HCT116 (cell line): Measurements from ENCODE around the gene PTPN23. TPM values are rescaled to one million over a fixed set of nuclear protein-coding genes. Genes with fewer than 3 reads are reported as not detected.

Source experiments
- ATAC-seq: fragments of 200-7000 bp; cut with Tn5 transposase; 2 replicates; pipeline ENCODE4 v1.9.1; 2020; ENCODE audit warnings: mild to moderate bottlenecking, moderate library complexity
- BruUV-seq: library from RNA; stranded (reverse); fragments of 400-500 nt; replicated peaks from 2 replicates; lab custom pipeline; 2021; lab: Mats Ljungman, UMichigan
- CTCF ChIA-PET: fragments of 300-600 bp; sonication (Branson Sonifier 250); formaldehyde crosslinking; loops from one replicate; lab custom pipeline; 2021; ENCODE audit warnings: antibody characterized with exemption; lab: Charles Lee
- POLR2A ChIA-PET: fragments of 300-600, 350-600 bp; sonication (Branson Sonifier 250); formaldehyde crosslinking; loops from one replicate; lab custom pipeline; 2021; ENCODE audit warnings: antibody characterized with exemption; lab: Charles Lee
- RAD21 ChIA-PET, 2 experiments: fragments of 300-600 bp; sonication (Branson Sonifier 250); formaldehyde crosslinking; loops; one replicate each; lab custom pipeline; 2023; ENCODE audit warnings: low total read pairs in 2 of 2; ENCODE audit not compliant: uncharacterized antibody in 2 of 2, unreplicated experiment in 2 of 2, low non-redundant PET in 1 of 2; lab: Charles Lee
- DNase-seq: peaks from one replicate; pipeline ENCODE4 v3.0.0-alpha.2; 2010; ENCODE audit warnings: low read depth, low spot score
- H2AFZ ChIP-seq: fragments of 200-600 bp; shearing (Covaris generic), sonication (generic); 2 replicates; pipeline ENCODE4 v1.6.1; 2017; ENCODE audit warnings: low read depth, mixed run types, mixed read lengths, antibody characterized with exemption, low read length; ENCODE audit not compliant: poor library complexity, severe bottlenecking
- H3K27ac ChIP-seq: 2 replicates; pipeline ENCODE4 v1.5.1; 2012; ENCODE audit warnings: low read depth, low read length
- H3K27me3 ChIP-seq: fragments of 200-600 bp; sonication (generic); 2 replicates; pipeline ENCODE4 v1.6.1; 2016; ENCODE audit warnings: mixed run types, low read length, mixed read lengths; ENCODE audit not compliant: insufficient read depth
- H3K36me3 ChIP-seq, 2 experiments: fragments of 200-500 bp in 1 of 2; fragments of 200-600 bp in 1 of 2; sonication (Bioruptor generic) in 1 of 2; sonication (generic) in 1 of 2; 2 replicates each; pipeline versions ENCODE4 v1.5.1 to v1.6.1; 2014 to 2016; ENCODE audit warnings: low read length in 2 of 2, inconsistent platforms in 1 of 2, mixed read lengths in 1 of 2, mixed run types in 1 of 2; ENCODE audit not compliant: insufficient read depth in 2 of 2, control insufficient read depth in 1 of 2
- H3K4me1 ChIP-seq, 2 experiments: fragments of 200-600 bp in 1 of 2; sonication (generic) in 1 of 2; 2 replicates each; pipeline versions ENCODE4 v1.5.1 to v1.6.1; 2012 to 2017; ENCODE audit warnings: low read length in 2 of 2, inconsistent platforms in 1 of 2, mild to moderate bottlenecking in 1 of 2, mixed read lengths in 1 of 2, mixed run types in 1 of 2, moderate library complexity in 1 of 2; ENCODE audit not compliant: insufficient read depth in 2 of 2, control insufficient read depth in 1 of 2
- H3K4me2 ChIP-seq: fragments of 200-600 bp; sonication (generic); 2 replicates; pipeline ENCODE4 v1.6.1; 2017; ENCODE audit warnings: mixed run types, low read length, mixed read lengths
- H3K4me3 ChIP-seq, 2 experiments: fragments of 200-600 bp in 1 of 2; sonication (generic) in 1 of 2; replicated peaks in 1 of 2; 2 replicates each; pipeline ENCODE4 v1.5.1; 2011 to 2016; ENCODE audit warnings: low read length in 2 of 2, control low read depth in 1 of 2, low read depth in 1 of 2, mild to moderate bottlenecking in 1 of 2, mixed read lengths in 1 of 2, mixed run types in 1 of 2
- H3K79me2 ChIP-seq: fragments of 200-600 bp; sonication (generic); 2 replicates; pipeline ENCODE4 v1.6.1; 2017; ENCODE audit warnings: mild to moderate bottlenecking, mixed run types, low read length, moderate library complexity, mixed read lengths; ENCODE audit not compliant: insufficient read depth
- H3K9ac ChIP-seq: fragments of 200-600 bp; sonication (generic); 2 replicates; pipeline ENCODE4 v1.6.1; 2016; ENCODE audit warnings: low read length, mixed read lengths
- H3K9me2 ChIP-seq: fragments of 200-600 bp; sonication (generic), shearing (Covaris generic); 2 replicates; pipeline ENCODE4 v1.6.1; 2017; ENCODE audit warnings: mixed run types, mild to moderate bottlenecking, moderate library complexity; ENCODE audit not compliant: insufficient read depth
- H3K9me3 ChIP-seq, 2 experiments: fragments of 200-500 bp in 1 of 2; fragments of 200-600 bp in 1 of 2; sonication (Bioruptor generic) in 1 of 2; sonication (generic) in 1 of 2; 2 replicates each; pipeline ENCODE4 v1.6.1; 2014 to 2017; ENCODE audit warnings: low read length in 2 of 2, mixed read lengths in 2 of 2, inconsistent platforms in 1 of 2, low read depth in 1 of 2, mild to moderate bottlenecking in 1 of 2, mixed run types in 1 of 2, moderate library complexity in 1 of 2; ENCODE audit not compliant: control insufficient read depth in 1 of 2, insufficient read depth in 1 of 2
- H4K20me1 ChIP-seq: fragments of 200-600 bp; sonication (generic), shearing (Covaris generic); 2 replicates; pipeline ENCODE4 v1.6.1; 2017; ENCODE audit warnings: mixed run types, mild to moderate bottlenecking, moderate library complexity; ENCODE audit not compliant: insufficient read depth
- CBX3 ChIP-seq: IDR thresholded peaks from 2 replicates; pipeline ENCODE4 v1.6.1; 2012; ENCODE audit warnings: low read depth
- POLR2A ChIP-seq: IDR thresholded peaks from 2 replicates; pipeline ENCODE4 v1.7.0; 2011; ENCODE audit warnings: borderline replicate concordance; ENCODE audit not compliant: insufficient read depth, insufficient read length; ENCODE audit errors: extremely low read depth
- POLR2AphosphoS5 ChIP-seq: IDR thresholded peaks from 2 replicates; pipeline ENCODE4 v1.6.1; 2011; ENCODE audit warnings: mild to moderate bottlenecking, low read depth, low read length, moderate library complexity
- RAD21 ChIP-seq: IDR thresholded peaks from 2 replicates; pipeline ENCODE4 v1.6.1; 2012; ENCODE audit warnings: low read depth, mild to moderate bottlenecking
- SP1 ChIP-seq: IDR thresholded peaks from 2 replicates; pipeline ENCODE4 v1.6.1; 2012; ENCODE audit warnings: low read depth
- TCF7L2 ChIP-seq: IDR thresholded peaks from 2 replicates; pipeline ENCODE4 v1.7.0; 2011; ENCODE audit warnings: borderline replicate concordance, inconsistent platforms; ENCODE audit not compliant: insufficient read depth, insufficient read length; ENCODE audit errors: extremely low read depth
- YY1 ChIP-seq: IDR thresholded peaks from 2 replicates; pipeline ENCODE4 v1.6.1; 2011; ENCODE audit warnings: low read length, low read depth, moderate library complexity, mild to moderate bottlenecking; ENCODE audit not compliant: insufficient replicate concordance; ENCODE audit errors: extremely low read depth
- ZFX ChIP-seq: fragments of 450-650 bp; IDR thresholded peaks from 2 replicates; pipeline ENCODE4 v1.6.1; 2017
- intact Hi-C: fragments of 100-400 bp; cut with micrococcal nuclease; formaldehyde crosslinking; loops from 2 replicates; pipeline ENCODE4 v1.10.0; 2022
- total RNA-seq: library from RNA; stranded (reverse); gene quantifications from one replicate; pipeline ENCODE4 v1.2.1, GENCODE V29; 2021; ENCODE audit not compliant: unreplicated experiment
- TF ChIP-seq, protein P1 (sequence below), 3 experiments: fragments of 200-600 bp in 1 of 3; sonication (generic) in 1 of 3; IDR thresholded peaks in 2 of 3; conservative IDR thresholded peaks in 1 of 3; 2 replicates each; pipeline ENCODE4 v1.5.1; 2012 to 2017; ENCODE audit warnings: low read depth in 2 of 3, low read length in 2 of 3, antibody characterized with exemption in 1 of 3, borderline replicate concordance in 1 of 3, control low read depth in 1 of 3, mild to moderate bottlenecking in 1 of 3, mixed read lengths in 1 of 3, mixed run types in 1 of 3, moderate library complexity in 1 of 3; ENCODE audit not compliant: insufficient read depth in 1 of 3

The PTPN23 gene
- total RNA-seq, 1 experiment from 2014 or later, result 56.5 TPM

DNA sequence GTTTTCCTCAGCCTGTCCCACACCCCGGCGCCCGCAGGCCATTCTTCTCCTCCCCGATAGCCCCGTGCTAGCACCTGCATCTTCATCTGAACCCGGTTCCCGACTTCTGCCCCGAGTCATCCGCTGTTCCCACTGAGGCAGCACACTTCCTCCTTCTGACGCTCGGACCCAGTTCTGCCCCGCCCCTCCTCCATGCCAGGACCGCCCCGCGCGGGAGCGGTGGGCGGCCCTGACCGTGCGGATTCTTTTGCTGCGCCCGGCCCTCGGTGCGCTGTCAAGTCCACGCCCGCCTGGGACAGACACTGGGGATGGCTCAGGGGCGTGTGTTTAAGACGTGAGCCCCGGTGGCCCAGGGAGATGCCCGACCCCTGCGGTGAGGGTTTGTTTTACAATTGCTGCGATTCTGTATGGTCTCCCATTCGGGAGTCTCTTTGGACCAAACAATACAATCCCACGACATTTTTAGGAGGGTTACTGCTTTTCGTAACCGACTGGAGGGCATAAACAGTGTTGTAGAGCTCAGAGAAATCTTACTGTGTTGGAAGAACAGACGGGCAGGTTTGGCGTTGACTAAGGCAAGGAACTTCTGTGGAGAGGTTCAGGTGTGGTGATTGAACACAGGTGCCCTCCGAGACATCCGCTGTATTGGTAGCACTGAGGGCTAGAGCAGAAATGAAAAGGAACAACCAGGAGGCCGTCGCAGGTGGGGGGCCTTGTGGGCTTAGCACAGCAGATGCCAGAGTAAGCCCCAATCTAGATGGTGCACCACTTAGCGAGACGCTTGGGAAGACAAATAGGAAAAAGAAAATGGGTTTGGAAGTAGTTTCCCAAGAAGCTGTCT, 716 bp downstream of the PTPN23 start:
- no peaks in the 10 kb centered on the region for H4K20me1 ChIP-seq
- no peaks in the 10 kb centered on the region; a peak in 1 of 4 replicates for H3K36me3 ChIP-seq
- ChIA-PET RAD21 (no interaction called here), CTCF (interaction anchor here (1.1 kb wide), 1 partner anchor 39 kb away, joined by 4 read pairs; no protein-coding TSS in a partner anchor), POLR2A (interaction anchor here (0.9 to 1.5 kb wide), 4 partner anchors 10 to 446 kb away, joined by 4 to 7 read pairs (median 4); no protein-coding TSS in a partner anchor)
- no peaks in the 10 kb centered on the region for H3K9me3 ChIP-seq
- peak overlapping the region; percentile 94 for H3K9ac ChIP-seq
- H2AFZ ChIP-seq, result no peak overlapping the region
- TF ChIP-seq ZFX, result 0 out of 2 replicates have a peak, but pooled peaks have one; percentile 31
- TF ChIP-seq SP1, result no peak
- TF ChIP-seq POLR2A, result peak; percentile 25
- TF ChIP-seq YY1, result peak; percentile 22
- peak; percentile 24 for TF ChIP-seq TCF7L2
- TF ChIP-seq CBX3, result no peak
- peak; percentile 64; the same call in 1 of the 2 replicates for TF ChIP-seq POLR2AphosphoS5
- TF ChIP-seq, protein P1, sequence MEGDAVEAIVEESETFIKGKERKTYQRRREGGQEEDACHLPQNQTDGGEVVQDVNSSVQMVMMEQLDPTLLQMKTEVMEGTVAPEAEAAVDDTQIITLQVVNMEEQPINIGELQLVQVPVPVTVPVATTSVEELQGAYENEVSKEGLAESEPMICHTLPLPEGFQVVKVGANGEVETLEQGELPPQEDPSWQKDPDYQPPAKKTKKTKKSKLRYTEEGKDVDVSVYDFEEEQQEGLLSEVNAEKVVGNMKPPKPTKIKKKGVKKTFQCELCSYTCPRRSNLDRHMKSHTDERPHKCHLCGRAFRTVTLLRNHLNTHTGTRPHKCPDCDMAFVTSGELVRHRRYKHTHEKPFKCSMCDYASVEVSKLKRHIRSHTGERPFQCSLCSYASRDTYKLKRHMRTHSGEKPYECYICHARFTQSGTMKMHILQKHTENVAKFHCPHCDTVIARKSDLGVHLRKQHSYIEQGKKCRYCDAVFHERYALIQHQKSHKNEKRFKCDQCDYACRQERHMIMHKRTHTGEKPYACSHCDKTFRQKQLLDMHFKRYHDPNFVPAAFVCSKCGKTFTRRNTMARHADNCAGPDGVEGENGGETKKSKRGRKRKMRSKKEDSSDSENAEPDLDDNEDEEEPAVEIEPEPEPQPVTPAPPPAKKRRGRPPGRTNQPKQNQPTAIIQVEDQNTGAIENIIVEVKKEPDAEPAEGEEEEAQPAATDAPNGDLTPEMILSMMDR (IDR thresholded peaks at IDR 0.05 in 2 of 3, conservative IDR thresholded peaks at IDR 0.05 in 1 of 3; ENCODE audit: borderline replicate concordance in 1 of 3, insufficient read depth in 1 of 3, low read depth in 2 of 3, low read length in 2 of 3), result no peak
- no peak for TF ChIP-seq RAD21
- no peaks in the 10 kb centered on the region for H3K9me2 ChIP-seq
- H3K4me2 ChIP-seq, result peak overlapping the region; percentile 88
- peak overlapping the region; percentile 87 to 97 for H3K4me3 ChIP-seq
- peak overlapping the region; percentile 83 for H3K27ac ChIP-seq
- DNase-seq, result peak; percentile 70
- BruUV-seq, result no TSS peak
- peaks cover 69% of the 10 kb centered on the region for H3K79me2 ChIP-seq
- intact Hi-C loops, result loop anchor here (1.0 kb wide), 1 partner anchor 95 kb away; no protein-coding TSS in a partner anchor
- H3K27me3 ChIP-seq, result no peaks in the 10 kb centered on the region
- peak; percentile 80 for ATAC-seq
- H3K4me1 ChIP-seq, result peaks cover 9 to 25% of the 10 kb centered on the region in 2 experiments
